IPS-NIHi7 (cell line): ENCODE results near the gene USP40.

Experiments used
- DNase-seq: peaks from one replicate; pipeline ENCODE4 v3.0.0; 2012; ENCODE audit warnings: mixed read lengths; ENCODE audit errors: extremely low spot score

Gene USP40

GRCh38 chr2:233495503-233496496, 70.8 kb downstream of the USP40 start:
- no peak for DNase-seq

GRCh38 chr2:233492751-233493150, 73.8 kb downstream of the USP40 start:
- DNase-seq = no peak

- no peak for DNase-seq
Observed at GRCh38 chr2:233492078-233492477, 74.5 kb downstream of the USP40 start.

GRCh38 chr2:233491326-233491725, 75.3 kb downstream of the USP40 start:
- no peak for DNase-seq

GRCh38 chr2:233490831-233491230, 75.8 kb downstream of the USP40 start:
- no peak for DNase-seq

- DNase-seq = no peak
Observed at GRCh38 chr2:233489666-233490065, 76.9 kb downstream of the USP40 start.

- no peak for DNase-seq
Observed at GRCh38 chr2:233489143-233489542, 77.4 kb downstream of the USP40 start.

GRCh38 chr2:233487748-233488345, 78.7 kb downstream of the USP40 start:
- no peak for DNase-seq

GRCh38 chr2:233486778-233487552, 79.6 kb downstream of the USP40 start:
- no peak for DNase-seq

GRCh38 chr2:233486357-233486756, 80.2 kb downstream of the USP40 start:
- DNase-seq = no peak

- no peak for DNase-seq
Observed at GRCh38 chr2:233485726-233486125, 80.9 kb downstream of the USP40 start.

GRCh38 chr2:233482616-233483015, 84.0 kb downstream of the USP40 start:
- no peak for DNase-seq

- DNase-seq = no peak
Observed at GRCh38 chr2:233481368-233482142, 85.0 kb downstream of the USP40 start.

GRCh38 chr2:233480490-233481202, 85.9 kb downstream of the USP40 start:
- DNase-seq = no peak

- no peak for DNase-seq
Observed at GRCh38 chr2:233479616-233480489, 86.7 kb downstream of the USP40 start.

GRCh38 chr2:233477548-233478433, 88.8 kb downstream of the USP40 start:
- DNase-seq = no peak

- no peak for DNase-seq
Observed at GRCh38 chr2:233476651-233477547, 89.7 kb downstream of the USP40 start.

- no peak for DNase-seq
Observed at GRCh38 chr2:233476063-233476410, 90.5 kb downstream of the USP40 start.
